K562 (cell line): ENCODE measurements around the gene SPOCK2. TPM values are rescaled to one million over a fixed set of nuclear protein-coding genes. Genes with fewer than 3 reads are reported as not detected.

ENCODE experiments used
- ATAC-seq: fragments of 200-7000 bp; cut with Tn5 transposase; 3 replicates; pipeline ENCODE4 v1.9.1; 2020; ENCODE audit warnings: moderate library complexity
- BruUV-seq: library from RNA; stranded (reverse); fragments of 400-500 nt; replicated peaks from 2 replicates; lab custom pipeline; 2021; lab: Mats Ljungman, UMichigan
- CTCF ChIA-PET: fragments of 300-600 bp; formaldehyde crosslinking; extraction: SDS; loops from one replicate; lab custom pipeline; 2021; ENCODE audit warnings: low intra/inter-chr PET ratio; lab: Yijun Ruan, JAX
- POLR2A ChIA-PET: fragments of 300-600, 350-650 bp; sonication (Branson Sonifier 250); formaldehyde crosslinking; extraction: SDS; loops from one replicate; lab custom pipeline; 2021; ENCODE audit warnings: antibody characterized with exemption, inconsistent platforms; lab: Yijun Ruan, JAX
- DNase-seq, 4 experiments: peaks; one replicate each; pipeline versions ENCODE4 v3.0.0 to v3.0.0-alpha.2; 2011 to 2018; ENCODE audit warnings: low spot score in 3 of 4, mixed read lengths in 3 of 4; ENCODE audit errors: extremely low read depth in 1 of 4
- FAIRE-seq: peaks from 2 replicates; lab custom pipeline; 2011; peaks lifted over from hg19 to GRCh38; lab: Jason Lieb, UNC
- H2AFZ ChIP-seq: 2 replicates; pipeline ENCODE4 v1.6.0; 2011; ENCODE audit warnings: low read depth, low read length, control low read depth, inconsistent platforms
- H3K27ac ChIP-seq: fragments of 200-600 bp; 3 replicates; pipeline ENCODE4 v1.8.0; 2011; ENCODE audit warnings: low read depth, mild to moderate bottlenecking, control low read depth, inconsistent platforms, low read length, moderate library complexity, mixed read lengths; ENCODE audit errors: extremely low read depth
- H3K27me3 ChIP-seq, 2 experiments: fragments of 300-600 bp in 1 of 2; 2 replicates in 1 of 2; 3 replicates in 1 of 2; pipeline versions ENCODE4 v1.6.0 to v1.8.0; 2011; ENCODE audit warnings: inconsistent platforms in 2 of 2, low read length in 2 of 2, mild to moderate bottlenecking in 1 of 2, mixed read lengths in 1 of 2, moderate library complexity in 1 of 2; ENCODE audit not compliant: control insufficient read depth in 2 of 2, insufficient read depth in 2 of 2
- H3K36me3 ChIP-seq: fragments of 300-600 bp; 3 replicates; pipeline ENCODE4 v1.8.0; 2011; ENCODE audit warnings: mild to moderate bottlenecking, low read length, inconsistent platforms; ENCODE audit not compliant: control insufficient read depth, insufficient read depth
- H3K4me1 ChIP-seq, 2 experiments: fragments of 200-600 bp in 1 of 2; replicated peaks in 1 of 2; 2 replicates in 1 of 2; 3 replicates in 1 of 2; pipeline versions ENCODE4 v1.5.1 to v1.8.0; 2011; ENCODE audit warnings: inconsistent platforms in 2 of 2, low read length in 2 of 2, mild to moderate bottlenecking in 1 of 2, mixed read lengths in 1 of 2, moderate library complexity in 1 of 2; ENCODE audit not compliant: control insufficient read depth in 2 of 2, insufficient read depth in 2 of 2
- H3K4me2 ChIP-seq: 2 replicates; pipeline ENCODE4 v1.6.1; 2011; ENCODE audit warnings: low read length, control low read depth, inconsistent platforms, mixed read lengths; ENCODE audit not compliant: insufficient read depth
- H3K4me3 ChIP-seq: fragments of 200-600 bp; sonication (generic), shearing (Covaris generic); 2 replicates; pipeline ENCODE4 v1.5.1; 2016; ENCODE audit warnings: control low read depth, inconsistent platforms
- H3K79me2 ChIP-seq: fragments of 200-600 bp; 3 replicates; pipeline ENCODE4 v1.8.0; 2011; ENCODE audit warnings: low read length, inconsistent platforms; ENCODE audit not compliant: control insufficient read depth, insufficient read depth
- H3K9ac ChIP-seq, 2 experiments: 2 replicates each; pipeline versions ENCODE4 v1.6.0 to v1.6.1; 2011; ENCODE audit warnings: low read depth in 2 of 2, low read length in 2 of 2, control low read depth in 1 of 2, inconsistent platforms in 1 of 2, mild to moderate bottlenecking in 1 of 2, mixed read lengths in 1 of 2; ENCODE audit not compliant: insufficient read depth in 1 of 2
- H3K9me1 ChIP-seq: one replicate; pipeline ENCODE4 v1.6.0; 2011; ENCODE audit warnings: inconsistent platforms, mild to moderate bottlenecking, low read length, moderate library complexity; ENCODE audit not compliant: control insufficient read depth, insufficient read depth
- H3K9me3 ChIP-seq: replicated peaks from 2 replicates; pipeline ENCODE4 v1.5.1; 2011; ENCODE audit warnings: low read depth, low read length, inconsistent platforms; ENCODE audit not compliant: control insufficient read depth, insufficient read depth
- H4K20me1 ChIP-seq: replicated peaks from 2 replicates; pipeline ENCODE4 v1.6.1; 2011; ENCODE audit warnings: low read length, inconsistent platforms, mixed read lengths; ENCODE audit not compliant: control insufficient read depth, insufficient read depth
- CEBPB ChIP-seq: fragments of 450-650 bp; IDR thresholded peaks from 2 replicates; pipeline ENCODE4 v1.6.1; 2016; ENCODE audit warnings: missing genetic modification characterization, missing compliant biosample characterization
- CEBPG ChIP-seq, 3 experiments: fragments of 200-800 bp in 1 of 3; sonication (Bioruptor generic) in 1 of 3; sonication (generic) in 1 of 3; formaldehyde crosslinking in 1 of 3; IDR thresholded peaks in 2 of 3; conservative IDR thresholded peaks in 1 of 3; 2 replicates each; pipeline versions ENCODE4 v1.6.1 to v1.8.0; 2016 to 2022; ENCODE audit warnings: missing compliant biosample characterization in 2 of 3, missing genetic modification characterization in 2 of 3, mild to moderate bottlenecking in 1 of 3, missing genetic modification reagents in 1 of 3
- ILK ChIP-seq: fragments of 450-650 bp; IDR thresholded peaks from 2 replicates; pipeline ENCODE4 v1.6.1; 2016; ENCODE audit warnings: missing genetic modification characterization, low read depth, mild to moderate bottlenecking, missing compliant biosample characterization, moderate library complexity, borderline replicate concordance
- MBD2 ChIP-seq: sonication (generic); IDR thresholded peaks from 2 replicates; pipeline ENCODE4 v1.6.1; 2016; ENCODE audit warnings: low read depth, borderline replicate concordance
- TCF7L2 ChIP-seq: fragments of 150-350 bp; IDR thresholded peaks from 2 replicates; pipeline ENCODE4 v1.6.1; 2016; ENCODE audit warnings: low read depth, mild to moderate bottlenecking, low read length, moderate library complexity
- TEAD4 ChIP-seq, 2 experiments: sonication (generic) in 1 of 2; formaldehyde crosslinking in 1 of 2; IDR thresholded peaks; 2 replicates each; pipeline versions ENCODE4 v1.6.1 to v1.8.0; 2012 to 2022; ENCODE audit warnings: borderline replicate concordance in 1 of 2, inconsistent platforms in 1 of 2, low read length in 1 of 2, mild to moderate bottlenecking in 1 of 2, missing genetic modification reagents in 1 of 2
- YY1 ChIP-seq, 3 experiments: IDR thresholded peaks; 2 replicates each; pipeline ENCODE4 v1.6.1; 2011; ENCODE audit warnings: low read length in 2 of 3, mild to moderate bottlenecking in 2 of 3, moderate library complexity in 2 of 3, borderline replicate concordance in 1 of 3, control low read depth in 1 of 3, low read depth in 1 of 3; ENCODE audit not compliant: insufficient read depth in 3 of 3, insufficient replicate concordance in 2 of 3, control insufficient read depth in 1 of 3, insufficient read length in 1 of 3; ENCODE audit errors: extremely low read depth in 1 of 3
- WGBS: fragments of 100-300 bp; shearing (Covaris generic); methylation state at CpG from one replicate; pipeline ENCODE4 v1.1.6; 2016; ENCODE audit warnings: low coverage, mixed read lengths; ENCODE audit not compliant: insufficient coverage; ENCODE audit errors: missing lambda C conversion rate; 5-methylcytosine and 5-hydroxymethylcytosine counted together
- in situ Hi-C: fragments of 300-500 bp; cut with MboI; formaldehyde crosslinking; loops from 4 replicates; pipeline ENCODE4 v1.15.0; 2018; ENCODE audit warnings: inconsistent platforms, mixed read lengths
- intact Hi-C: fragments of 100-400 bp; cut with micrococcal nuclease; formaldehyde crosslinking; loops from 2 replicates; pipeline ENCODE4 v1.14.2; 2022
- polyA plus RNA-seq, 8 experiments: library from polyadenylated mRNA; depleted of rRNA in 4 of 8; stranded (reverse) in 5 of 8; unstranded in 3 of 8; fragments of >200 nt; fragmentation: Nextera tagmentation in 2 of 8; fragmentation: Illumina TruSeq in 1 of 8; extraction: Ambion mirVana in 2 of 8; extraction: Trizol in 1 of 8; gene quantifications; 2 replicates each; pipeline versions ENCODE4 v1.2.1 to v1.2.3, GENCODE V29; 2011 to 2014; ENCODE audit warnings: inconsistent platforms in 1 of 8, missing spikeins in 1 of 8
- total RNA-seq, 7 experiments: library from RNA; depleted of rRNA in 6 of 7; stranded (reverse); fragments of >200 nt in 6 of 7; fragmentation: Illumina TruSeq in 2 of 7; extraction: Trizol in 2 of 7; gene quantifications; 2 replicates each; pipeline versions ENCODE4 v1.2.1 to v1.2.3, GENCODE V29; 2011 to 2021; ENCODE audit warnings: low replicate concordance in 1 of 7
- TF ChIP-seq, protein P1 (sequence below): sonication (generic); formaldehyde crosslinking; IDR thresholded peaks from 2 replicates; pipeline ENCODE4 v1.9.0; 2022; ENCODE audit warnings: mild to moderate bottlenecking, missing genetic modification reagents
- TF ChIP-seq, protein P2 (sequence below): sonication (generic); formaldehyde crosslinking; IDR thresholded peaks from 2 replicates; pipeline ENCODE4 v1.8.1; 2023; ENCODE audit warnings: mild to moderate bottlenecking, missing genetic modification reagents

The SPOCK2 gene
- total and polyA plus RNA-seq, 9 of the 15 experiments (the other 6 are each of a cell fraction or from before 2014, with no cell fraction given) = 0.04 to 0.86 (median 0.11) TPM; not detected in 2

DNA sequence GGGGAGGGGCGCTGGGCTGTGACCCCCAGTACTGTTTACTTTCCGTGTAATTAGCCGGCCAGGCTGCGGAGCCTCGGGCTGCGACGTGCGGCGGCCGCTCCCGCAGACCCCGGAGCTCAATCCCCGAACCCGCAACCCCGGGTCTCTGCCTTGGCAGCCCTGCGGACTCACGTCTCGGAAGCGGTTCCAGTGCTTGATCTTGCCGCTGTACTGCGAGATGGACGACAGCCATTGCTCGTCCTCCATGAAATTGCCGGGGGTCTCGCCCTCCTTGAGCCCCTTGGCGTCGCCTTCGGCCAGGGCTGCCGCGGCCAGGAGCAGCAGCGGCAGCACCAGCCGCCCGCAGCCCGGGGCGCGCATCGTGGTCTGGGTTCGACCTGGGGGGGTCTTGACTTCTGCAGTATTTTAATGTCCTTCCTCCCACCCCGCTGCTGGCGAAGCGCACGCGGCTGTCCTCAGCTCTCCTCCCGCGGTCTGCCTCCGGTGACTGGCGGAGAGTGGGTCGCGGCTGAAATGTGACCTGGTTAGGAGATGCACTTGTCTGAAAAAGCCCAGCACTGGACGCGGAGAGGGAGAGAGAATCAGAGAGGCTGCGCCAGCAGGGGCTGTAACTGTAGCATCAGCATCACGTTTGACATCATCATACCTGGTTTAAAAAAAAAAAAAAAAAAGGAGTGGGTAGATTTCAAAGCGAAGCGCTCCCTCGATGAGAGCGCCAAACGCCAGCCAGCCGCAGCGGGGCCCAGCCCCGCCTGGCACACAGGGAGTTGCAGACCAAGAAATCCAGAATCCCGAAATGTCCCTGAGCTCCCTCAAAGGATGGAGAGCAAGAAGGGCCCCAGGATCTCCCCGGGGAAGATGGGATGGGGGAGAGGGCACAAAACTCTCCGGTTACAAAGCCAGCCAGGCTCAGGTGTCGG, at the start of gene SPOCK2 (continued):
- no peak for TF ChIP-seq ILK (tag)
- TF ChIP-seq, protein P1, sequence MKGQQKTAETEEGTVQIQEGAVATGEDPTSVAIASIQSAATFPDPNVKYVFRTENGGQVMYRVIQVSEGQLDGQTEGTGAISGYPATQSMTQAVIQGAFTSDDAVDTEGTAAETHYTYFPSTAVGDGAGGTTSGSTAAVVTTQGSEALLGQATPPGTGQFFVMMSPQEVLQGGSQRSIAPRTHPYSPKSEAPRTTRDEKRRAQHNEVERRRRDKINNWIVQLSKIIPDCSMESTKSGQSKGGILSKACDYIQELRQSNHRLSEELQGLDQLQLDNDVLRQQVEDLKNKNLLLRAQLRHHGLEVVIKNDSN (CRISPR knock-in tag) = no peak
- TF ChIP-seq MBD2 = 0 out of 2 replicates have a peak, but pooled peaks have one; percentile 1
- no peak for TF ChIP-seq TCF7L2
- TF ChIP-seq, protein P2, sequence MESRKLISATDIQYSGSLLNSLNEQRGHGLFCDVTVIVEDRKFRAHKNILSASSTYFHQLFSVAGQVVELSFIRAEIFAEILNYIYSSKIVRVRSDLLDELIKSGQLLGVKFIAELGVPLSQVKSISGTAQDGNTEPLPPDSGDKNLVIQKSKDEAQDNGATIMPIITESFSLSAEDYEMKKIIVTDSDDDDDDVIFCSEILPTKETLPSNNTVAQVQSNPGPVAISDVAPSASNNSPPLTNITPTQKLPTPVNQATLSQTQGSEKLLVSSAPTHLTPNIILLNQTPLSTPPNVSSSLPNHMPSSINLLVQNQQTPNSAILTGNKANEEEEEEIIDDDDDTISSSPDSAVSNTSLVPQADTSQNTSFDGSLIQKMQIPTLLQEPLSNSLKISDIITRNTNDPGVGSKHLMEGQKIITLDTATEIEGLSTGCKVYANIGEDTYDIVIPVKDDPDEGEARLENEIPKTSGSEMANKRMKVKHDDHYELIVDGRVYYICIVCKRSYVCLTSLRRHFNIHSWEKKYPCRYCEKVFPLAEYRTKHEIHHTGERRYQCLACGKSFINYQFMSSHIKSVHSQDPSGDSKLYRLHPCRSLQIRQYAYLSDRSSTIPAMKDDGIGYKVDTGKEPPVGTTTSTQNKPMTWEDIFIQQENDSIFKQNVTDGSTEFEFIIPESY = peak; percentile 98

DNA sequence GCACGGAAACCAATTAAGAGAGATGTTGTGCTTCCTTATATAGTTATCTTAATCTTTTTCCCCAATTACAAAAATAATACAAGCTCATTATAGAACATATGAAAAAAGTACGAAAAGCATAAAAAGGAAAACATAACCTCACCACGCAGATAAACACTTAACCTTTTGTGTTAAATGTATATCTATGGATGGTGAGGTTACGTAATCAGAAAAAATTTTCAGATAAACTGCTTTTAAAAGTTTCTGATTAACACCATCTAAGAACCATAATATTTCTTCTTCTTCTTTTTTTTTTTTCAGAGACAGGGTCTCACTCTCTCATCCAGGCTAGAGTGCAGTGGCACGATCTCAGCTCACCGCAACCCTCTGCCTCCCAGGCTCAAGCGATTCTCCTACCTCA, 49.2 kb upstream of the SPOCK2 start:
- no TSS peak for BruUV-seq
- no peak for DNase-seq
- Histone ChIP-seq H3K4me1 (peaks cover 0 to 9% of the 10 kb centered on the region in 2 experiments; a peak in 2 of 5 replicates), H3K4me2 (no peak overlapping the region), H2AFZ (no peak overlapping the region), H3K9ac (no peak overlapping the region), H3K36me3 (no peaks in the 10 kb centered on the region; the same call in 1 of the 3 replicates), H4K20me1 (no peaks in the 10 kb centered on the region), H3K4me3 (no peak overlapping the region), H3K79me2 (no peaks in the 10 kb centered on the region), H3K27ac (no peak overlapping the region), H3K9me1 (no peaks in the 10 kb centered on the region), H3K27me3 (no peaks in the 10 kb centered on the region), H3K9me3 (no peaks in the 10 kb centered on the region)
- ChIA-PET POLR2A (interaction anchor here (1.6 kb wide), 1 partner anchor 81 kb away, joined by 3 read pairs; no protein-coding TSS in a partner anchor), CTCF (no interaction called here)
- no peak for FAIRE-seq
- in situ Hi-C loops (loop anchor here (10.0 kb wide), 1 partner anchor 197 kb away; no protein-coding TSS in a partner anchor), intact Hi-C loops (no loop called here)
- ATAC-seq = no peak
- WGBS = 90% methylated on average over 7 of the region's 7 CpGs
- peak; percentile 71 for TF ChIP-seq CEBPB
- no peak for TF ChIP-seq CEBPG (CRISPR knock-in tag; IDR thresholded peaks at IDR 0.05)
- TF ChIP-seq CEBPG (tag; conservative IDR thresholded peaks at IDR 0.05 in 1 of 2, IDR thresholded peaks at IDR 0.05 in 1 of 2) = peak; percentile 25 to 75; a peak in 2 of 4 replicates
- TF ChIP-seq YY1 (IDR thresholded peaks at IDR 0.05; ENCODE audit: borderline replicate concordance in 1 of 3, control insufficient read depth in 1 of 3, extremely low read depth in 1 of 3, insufficient read depth in 3 of 3, insufficient read length in 1 of 3, insufficient replicate concordance in 2 of 3, low read depth in 1 of 3, low read length in 2 of 3) = no peak
- TF ChIP-seq TEAD4 (IDR thresholded peaks at IDR 0.05; ENCODE audit: low read length) = no peak
- TF ChIP-seq TEAD4 (CRISPR knock-in tag; IDR thresholded peaks at IDR 0.05; ENCODE audit: borderline replicate concordance) = no peak
